Measurements from ENCODE around the gene PCSK6.

DNA sequence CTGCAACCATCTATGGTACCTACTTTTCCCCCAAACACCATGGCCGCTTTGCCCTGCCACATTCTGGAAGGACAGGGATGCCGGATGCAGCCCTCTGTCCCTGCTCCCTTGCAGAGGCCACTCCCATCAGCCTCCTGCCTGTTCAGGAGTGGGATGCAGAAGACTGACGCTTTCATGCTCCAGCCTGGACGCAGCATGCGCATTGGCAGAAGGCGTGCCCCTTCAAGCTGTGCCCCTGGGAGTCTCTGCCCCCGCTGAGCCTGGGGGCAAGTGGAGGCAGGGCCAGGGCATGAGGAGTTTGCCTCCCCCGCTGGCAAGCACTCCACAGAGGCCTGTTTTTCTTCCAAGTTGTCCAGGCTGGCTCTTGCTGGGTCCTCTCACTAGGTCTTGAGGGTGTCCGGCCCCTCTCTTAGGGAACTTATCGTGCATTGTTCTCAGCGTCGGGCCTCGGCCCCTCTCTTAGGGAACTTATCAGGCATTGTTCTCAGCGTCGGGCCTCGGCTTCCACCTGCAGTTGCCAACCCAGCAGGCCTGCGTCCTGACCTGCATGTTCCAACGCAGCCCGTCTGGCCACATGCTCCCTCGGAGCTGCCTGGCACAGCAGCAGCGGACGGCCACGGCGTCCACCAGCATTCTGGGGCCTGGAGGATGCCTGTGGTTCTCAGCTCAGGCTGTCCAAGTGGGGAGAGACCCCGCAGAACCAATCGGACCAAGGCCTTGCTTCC is 179.9 kb downstream of the PCSK6 start:
- TF ChIP-seq EZH2 (IDR thresholded peaks at IDR 0.05; ENCODE audit: borderline replicate concordance, insufficient read depth, low read length, poor library complexity, severe bottlenecking) (no peak), EP300 (conservative IDR thresholded peaks at IDR 0.05; ENCODE audit: poor library complexity, severe bottlenecking) (no peak), SMC3 (conservative IDR thresholded peaks at IDR 0.05; ENCODE audit: poor library complexity) (no peak), MXI1 (conservative IDR thresholded peaks at IDR 0.05; ENCODE audit: poor library complexity, severe bottlenecking) (no peak), POLR2AphosphoS5 (IDR thresholded peaks at IDR 0.05) (no peak)
- TF ChIP-seq, protein P1, sequence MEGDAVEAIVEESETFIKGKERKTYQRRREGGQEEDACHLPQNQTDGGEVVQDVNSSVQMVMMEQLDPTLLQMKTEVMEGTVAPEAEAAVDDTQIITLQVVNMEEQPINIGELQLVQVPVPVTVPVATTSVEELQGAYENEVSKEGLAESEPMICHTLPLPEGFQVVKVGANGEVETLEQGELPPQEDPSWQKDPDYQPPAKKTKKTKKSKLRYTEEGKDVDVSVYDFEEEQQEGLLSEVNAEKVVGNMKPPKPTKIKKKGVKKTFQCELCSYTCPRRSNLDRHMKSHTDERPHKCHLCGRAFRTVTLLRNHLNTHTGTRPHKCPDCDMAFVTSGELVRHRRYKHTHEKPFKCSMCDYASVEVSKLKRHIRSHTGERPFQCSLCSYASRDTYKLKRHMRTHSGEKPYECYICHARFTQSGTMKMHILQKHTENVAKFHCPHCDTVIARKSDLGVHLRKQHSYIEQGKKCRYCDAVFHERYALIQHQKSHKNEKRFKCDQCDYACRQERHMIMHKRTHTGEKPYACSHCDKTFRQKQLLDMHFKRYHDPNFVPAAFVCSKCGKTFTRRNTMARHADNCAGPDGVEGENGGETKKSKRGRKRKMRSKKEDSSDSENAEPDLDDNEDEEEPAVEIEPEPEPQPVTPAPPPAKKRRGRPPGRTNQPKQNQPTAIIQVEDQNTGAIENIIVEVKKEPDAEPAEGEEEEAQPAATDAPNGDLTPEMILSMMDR (IDR thresholded peaks at IDR 0.05; ENCODE audit: poor library complexity, severe bottlenecking): no peak

Measured in neural cell (in vitro differentiated cells).